HCT116 (cell line): Measurements from ENCODE around the gene ZNF787. TPM values are rescaled to one million over a fixed set of nuclear protein-coding genes. Genes with fewer than 3 reads are reported as not detected.

Experiments used
- ATAC-seq: fragments of 200-7000 bp; cut with Tn5 transposase; 2 replicates; pipeline ENCODE4 v1.9.1; 2020; ENCODE audit warnings: mild to moderate bottlenecking, moderate library complexity
- BruUV-seq: library from RNA; stranded (reverse); fragments of 400-500 nt; replicated peaks from 2 replicates; lab custom pipeline; 2021; lab: Mats Ljungman, UMichigan
- CTCF ChIA-PET: fragments of 300-600 bp; sonication (Branson Sonifier 250); formaldehyde crosslinking; loops from one replicate; lab custom pipeline; 2021; ENCODE audit warnings: antibody characterized with exemption; lab: Charles Lee
- POLR2A ChIA-PET: fragments of 300-600, 350-600 bp; sonication (Branson Sonifier 250); formaldehyde crosslinking; loops from one replicate; lab custom pipeline; 2021; ENCODE audit warnings: antibody characterized with exemption; lab: Charles Lee
- RAD21 ChIA-PET, 2 experiments: fragments of 300-600 bp; sonication (Branson Sonifier 250); formaldehyde crosslinking; loops; one replicate each; lab custom pipeline; 2023; ENCODE audit warnings: low total read pairs in 2 of 2; ENCODE audit not compliant: uncharacterized antibody in 2 of 2, unreplicated experiment in 2 of 2, low non-redundant PET in 1 of 2; lab: Charles Lee
- DNase-seq: peaks from one replicate; pipeline ENCODE4 v3.0.0-alpha.2; 2010; ENCODE audit warnings: low read depth, low spot score
- H2AFZ ChIP-seq: fragments of 200-600 bp; shearing (Covaris generic), sonication (generic); 2 replicates; pipeline ENCODE4 v1.6.1; 2017; ENCODE audit warnings: low read depth, mixed run types, mixed read lengths, antibody characterized with exemption, low read length; ENCODE audit not compliant: poor library complexity, severe bottlenecking
- H3K27ac ChIP-seq: 2 replicates; pipeline ENCODE4 v1.5.1; 2012; ENCODE audit warnings: low read depth, low read length
- H3K27me3 ChIP-seq: fragments of 200-600 bp; sonication (generic); 2 replicates; pipeline ENCODE4 v1.6.1; 2016; ENCODE audit warnings: mixed run types, low read length, mixed read lengths; ENCODE audit not compliant: insufficient read depth
- H3K36me3 ChIP-seq, 2 experiments: fragments of 200-500 bp in 1 of 2; fragments of 200-600 bp in 1 of 2; sonication (Bioruptor generic) in 1 of 2; sonication (generic) in 1 of 2; 2 replicates each; pipeline versions ENCODE4 v1.5.1 to v1.6.1; 2014 to 2016; ENCODE audit warnings: low read length in 2 of 2, inconsistent platforms in 1 of 2, mixed read lengths in 1 of 2, mixed run types in 1 of 2; ENCODE audit not compliant: insufficient read depth in 2 of 2, control insufficient read depth in 1 of 2
- H3K4me1 ChIP-seq, 2 experiments: fragments of 200-600 bp in 1 of 2; sonication (generic) in 1 of 2; 2 replicates each; pipeline versions ENCODE4 v1.5.1 to v1.6.1; 2012 to 2017; ENCODE audit warnings: low read length in 2 of 2, inconsistent platforms in 1 of 2, mild to moderate bottlenecking in 1 of 2, mixed read lengths in 1 of 2, mixed run types in 1 of 2, moderate library complexity in 1 of 2; ENCODE audit not compliant: insufficient read depth in 2 of 2, control insufficient read depth in 1 of 2
- H3K4me2 ChIP-seq: fragments of 200-600 bp; sonication (generic); 2 replicates; pipeline ENCODE4 v1.6.1; 2017; ENCODE audit warnings: mixed run types, low read length, mixed read lengths
- H3K4me3 ChIP-seq, 2 experiments: fragments of 200-600 bp in 1 of 2; sonication (generic) in 1 of 2; replicated peaks in 1 of 2; 2 replicates each; pipeline ENCODE4 v1.5.1; 2011 to 2016; ENCODE audit warnings: low read length in 2 of 2, control low read depth in 1 of 2, low read depth in 1 of 2, mild to moderate bottlenecking in 1 of 2, mixed read lengths in 1 of 2, mixed run types in 1 of 2
- H3K79me2 ChIP-seq: fragments of 200-600 bp; sonication (generic); 2 replicates; pipeline ENCODE4 v1.6.1; 2017; ENCODE audit warnings: mild to moderate bottlenecking, mixed run types, low read length, moderate library complexity, mixed read lengths; ENCODE audit not compliant: insufficient read depth
- H3K9ac ChIP-seq: fragments of 200-600 bp; sonication (generic); 2 replicates; pipeline ENCODE4 v1.6.1; 2016; ENCODE audit warnings: low read length, mixed read lengths
- H3K9me2 ChIP-seq: fragments of 200-600 bp; sonication (generic), shearing (Covaris generic); 2 replicates; pipeline ENCODE4 v1.6.1; 2017; ENCODE audit warnings: mixed run types, mild to moderate bottlenecking, moderate library complexity; ENCODE audit not compliant: insufficient read depth
- H3K9me3 ChIP-seq, 2 experiments: fragments of 200-500 bp in 1 of 2; fragments of 200-600 bp in 1 of 2; sonication (Bioruptor generic) in 1 of 2; sonication (generic) in 1 of 2; 2 replicates each; pipeline ENCODE4 v1.6.1; 2014 to 2017; ENCODE audit warnings: low read length in 2 of 2, mixed read lengths in 2 of 2, inconsistent platforms in 1 of 2, low read depth in 1 of 2, mild to moderate bottlenecking in 1 of 2, mixed run types in 1 of 2, moderate library complexity in 1 of 2; ENCODE audit not compliant: control insufficient read depth in 1 of 2, insufficient read depth in 1 of 2
- H4K20me1 ChIP-seq: fragments of 200-600 bp; sonication (generic), shearing (Covaris generic); 2 replicates; pipeline ENCODE4 v1.6.1; 2017; ENCODE audit warnings: mixed run types, mild to moderate bottlenecking, moderate library complexity; ENCODE audit not compliant: insufficient read depth
- EZH2 ChIP-seq: fragments of 200-600 bp; sonication (generic); IDR thresholded peaks from 2 replicates; pipeline ENCODE4 v1.6.1; 2017; ENCODE audit warnings: antibody characterized with exemption, mixed run types
- EZH2phosphoT487 ChIP-seq: fragments of 200-600 bp; IDR thresholded peaks from 2 replicates; pipeline ENCODE4 v1.6.1; 2018; ENCODE audit warnings: antibody characterized with exemption, borderline replicate concordance
- POLR2A ChIP-seq: IDR thresholded peaks from 2 replicates; pipeline ENCODE4 v1.7.0; 2011; ENCODE audit warnings: borderline replicate concordance; ENCODE audit not compliant: insufficient read depth, insufficient read length; ENCODE audit errors: extremely low read depth
- POLR2AphosphoS5 ChIP-seq: IDR thresholded peaks from 2 replicates; pipeline ENCODE4 v1.6.1; 2011; ENCODE audit warnings: mild to moderate bottlenecking, low read depth, low read length, moderate library complexity
- RAD21 ChIP-seq: IDR thresholded peaks from 2 replicates; pipeline ENCODE4 v1.6.1; 2012; ENCODE audit warnings: low read depth, mild to moderate bottlenecking
- TCF7L2 ChIP-seq: IDR thresholded peaks from 2 replicates; pipeline ENCODE4 v1.7.0; 2011; ENCODE audit warnings: borderline replicate concordance, inconsistent platforms; ENCODE audit not compliant: insufficient read depth, insufficient read length; ENCODE audit errors: extremely low read depth
- ZNF274 ChIP-seq: fragments of 200-500 bp; sonication (Bioruptor generic); IDR thresholded peaks from 2 replicates; pipeline ENCODE4 v1.6.1; 2014; ENCODE audit warnings: mild to moderate bottlenecking, low read depth, low read length, inconsistent platforms
- intact Hi-C: fragments of 100-400 bp; cut with micrococcal nuclease; formaldehyde crosslinking; loops from 2 replicates; pipeline ENCODE4 v1.10.0; 2022
- total RNA-seq: library from RNA; stranded (reverse); gene quantifications from one replicate; pipeline ENCODE4 v1.2.1, GENCODE V29; 2021; ENCODE audit not compliant: unreplicated experiment

Gene ZNF787
- total RNA-seq, 1 experiment from 2014 or later = 40.3 TPM

GRCh38 chr19:56132316-56132822 is 11.3 kb upstream of the ZNF787 start:
- DNase-seq (no peak), ATAC-seq (no peak)
- H3K79me2 ChIP-seq = no peaks in the 10 kb centered on the region
- no peaks in the 10 kb centered on the region for H3K27me3 ChIP-seq
- ChIA-PET RAD21 (no interaction called here), POLR2A (no interaction called here)
- H3K9me3 ChIP-seq = no peaks in the 10 kb centered on the region
- H4K20me1 ChIP-seq = no peaks in the 10 kb centered on the region
- intact Hi-C loops = no loop called here
- no peak for TF ChIP-seq EZH2
- no peak for TF ChIP-seq EZH2phosphoT487
- no peak for TF ChIP-seq POLR2AphosphoS5
- no peak for TF ChIP-seq TCF7L2
- no peak for TF ChIP-seq POLR2A
- no peak for TF ChIP-seq RAD21
- TF ChIP-seq, all 23 proteins: peak for 0
- no peak overlapping the region for H3K4me2 ChIP-seq
- H3K27ac ChIP-seq = no peak overlapping the region
- no TSS peak for BruUV-seq
- no peak overlapping the region for H3K4me3 ChIP-seq
- H3K9ac ChIP-seq = no peak overlapping the region
- no peak overlapping the region for H2AFZ ChIP-seq
- CTCF ChIA-PET = no interaction called here
- peaks cover 3 to 9% of the 10 kb centered on the region in 2 experiments; a peak in 3 of 4 replicates for H3K4me1 ChIP-seq
- H3K36me3 ChIP-seq = no peaks in the 10 kb centered on the region
- no peaks in the 10 kb centered on the region for H3K9me2 ChIP-seq

GRCh38 chr19:56131651-56132050 is 10.6 kb upstream of the ZNF787 start:
- H3K27ac ChIP-seq = no peak overlapping the region
- no peak overlapping the region for H3K4me2 ChIP-seq
- no peaks in the 10 kb centered on the region for H4K20me1 ChIP-seq
- RAD21 ChIA-PET = no interaction called here
- H3K9ac ChIP-seq = no peak overlapping the region
- no peak for ATAC-seq
- no peaks in the 10 kb centered on the region for H3K9me3 ChIP-seq
- H2AFZ ChIP-seq = no peak overlapping the region
- H3K36me3 ChIP-seq = no peaks in the 10 kb centered on the region
- CTCF ChIA-PET = no interaction called here
- H3K4me3 ChIP-seq = no peak overlapping the region
- peaks cover 3 to 9% of the 10 kb centered on the region in 2 experiments; a peak in 3 of 4 replicates for H3K4me1 ChIP-seq
- POLR2A ChIA-PET = no interaction called here
- no peak for TF ChIP-seq ZNF274
- intact Hi-C loops = no loop called here
- no peaks in the 10 kb centered on the region for H3K27me3 ChIP-seq
- no TSS peak for BruUV-seq
- no peaks in the 10 kb centered on the region for H3K9me2 ChIP-seq
- no peak for DNase-seq
- no peaks in the 10 kb centered on the region for H3K79me2 ChIP-seq
